Ishikawa (cell line): Measurements from ENCODE around the gene ARHGAP40.

ENCODE experiments used
- CEBPB ChIP-seq: IDR thresholded peaks from 2 replicates; pipeline ENCODE4 v1.6.1; 2012
- CREB1 ChIP-seq: IDR thresholded peaks from 2 replicates; pipeline ENCODE4 v1.6.1; 2012; ENCODE audit warnings: low read depth
- EGR1 ChIP-seq: IDR thresholded peaks from 2 replicates; pipeline ENCODE4 v1.6.1; 2012
- EP300 ChIP-seq: IDR thresholded peaks from 2 replicates; pipeline ENCODE4 v1.6.1; 2012; ENCODE audit warnings: borderline replicate concordance
- FOXM1 ChIP-seq: IDR thresholded peaks from 2 replicates; pipeline ENCODE4 v1.6.1; 2012; ENCODE audit warnings: low read depth, borderline replicate concordance
- NFIC ChIP-seq: IDR thresholded peaks from 2 replicates; pipeline ENCODE4 v1.6.1; 2012
- RAD21 ChIP-seq: IDR thresholded peaks from 2 replicates; pipeline ENCODE4 v1.6.1; 2012; ENCODE audit warnings: low read depth
- TAF1 ChIP-seq: IDR thresholded peaks from 2 replicates; pipeline ENCODE4 v1.6.1; 2012; ENCODE audit warnings: low read depth, mild to moderate bottlenecking
- TCF12 ChIP-seq: IDR thresholded peaks from 2 replicates; pipeline ENCODE4 v1.6.1; 2012; ENCODE audit warnings: low read depth
- TEAD4 ChIP-seq: IDR thresholded peaks from 2 replicates; pipeline ENCODE4 v1.6.1; 2012
- YY1 ChIP-seq: IDR thresholded peaks from 2 replicates; pipeline ENCODE4 v1.6.1; 2012; ENCODE audit warnings: low read depth
- ZBTB7A ChIP-seq: IDR thresholded peaks from 2 replicates; pipeline ENCODE4 v1.6.1; 2012; ENCODE audit warnings: low read depth
- TF ChIP-seq, protein P1 (sequence below): IDR thresholded peaks from 2 replicates; pipeline ENCODE4 v1.6.1; 2012
- TF ChIP-seq, protein P2 (sequence below): IDR thresholded peaks from 2 replicates; pipeline ENCODE4 v1.6.1; 2012; ENCODE audit warnings: low read depth, mild to moderate bottlenecking
- TF ChIP-seq, protein P3 (sequence below): IDR thresholded peaks from 2 replicates; pipeline ENCODE4 v1.6.1; 2012

The ARHGAP40 gene

DNA sequence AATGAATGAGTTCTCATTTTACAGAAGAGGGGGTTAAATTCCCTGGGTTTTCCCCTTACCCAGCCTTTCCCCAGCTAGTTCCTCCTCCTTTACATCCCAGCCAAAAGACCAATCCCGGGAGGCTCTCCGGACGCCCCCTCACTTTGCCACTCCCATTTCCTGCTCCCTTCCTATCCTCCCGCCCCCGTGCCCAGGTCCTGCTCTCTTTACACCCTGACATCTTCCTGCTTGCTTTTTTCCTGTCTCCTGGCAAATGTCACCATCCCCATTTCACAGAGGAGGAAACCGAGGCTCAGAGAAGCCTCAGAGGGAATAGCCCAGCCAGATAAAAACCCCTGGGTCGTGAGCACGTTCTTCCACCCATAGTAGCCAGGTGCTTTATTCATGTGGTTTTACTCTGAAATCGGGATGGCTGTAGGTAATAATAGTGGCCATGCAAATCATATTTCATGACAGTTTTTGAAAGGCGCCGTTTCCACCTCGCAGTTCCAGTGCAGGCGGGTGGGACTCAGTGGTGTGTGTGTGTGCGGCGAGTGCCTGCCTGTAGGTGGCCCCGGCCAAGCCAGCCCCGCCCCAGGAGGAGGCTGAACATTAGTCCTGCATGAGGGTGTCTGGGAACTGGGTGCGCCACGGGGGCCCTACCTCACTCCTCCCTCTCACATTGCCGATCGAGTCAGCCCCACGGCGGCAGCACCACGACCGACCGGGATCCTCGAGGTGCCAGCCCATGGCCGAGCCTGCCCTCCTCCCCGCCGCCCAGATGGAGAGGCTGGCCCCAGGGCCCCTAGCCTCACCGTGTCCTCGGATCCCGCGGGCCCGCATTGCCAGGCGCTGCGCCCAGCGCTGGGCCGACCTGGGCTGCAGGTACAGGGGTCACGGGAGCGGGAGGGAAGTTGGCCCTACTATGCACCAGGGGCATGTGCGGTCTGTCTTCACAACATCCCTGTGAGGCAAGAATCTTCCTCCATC is at the start of gene ARHGAP40:
TSS of gene ARHGAP40 (plus strand) at position 594 of the 969 bp plus-strand sequence.
- TF ChIP-seq CEBPB (no peak), CREB1 (no peak), NFIC (no peak), ZBTB7A (no peak), EP300 (no peak), TCF12 (no peak), YY1 (no peak), EGR1 (peak; percentile 70), FOXM1 (no peak), TAF1 (no peak), RAD21 (peak; percentile 2; the same call in 1 of the 2 replicates)
- TF ChIP-seq, protein P1, sequence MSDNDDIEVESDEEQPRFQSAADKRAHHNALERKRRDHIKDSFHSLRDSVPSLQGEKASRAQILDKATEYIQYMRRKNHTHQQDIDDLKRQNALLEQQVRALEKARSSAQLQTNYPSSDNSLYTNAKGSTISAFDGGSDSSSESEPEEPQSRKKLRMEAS = peak; percentile 40; the same call in 1 of the 2 replicates

DNA sequence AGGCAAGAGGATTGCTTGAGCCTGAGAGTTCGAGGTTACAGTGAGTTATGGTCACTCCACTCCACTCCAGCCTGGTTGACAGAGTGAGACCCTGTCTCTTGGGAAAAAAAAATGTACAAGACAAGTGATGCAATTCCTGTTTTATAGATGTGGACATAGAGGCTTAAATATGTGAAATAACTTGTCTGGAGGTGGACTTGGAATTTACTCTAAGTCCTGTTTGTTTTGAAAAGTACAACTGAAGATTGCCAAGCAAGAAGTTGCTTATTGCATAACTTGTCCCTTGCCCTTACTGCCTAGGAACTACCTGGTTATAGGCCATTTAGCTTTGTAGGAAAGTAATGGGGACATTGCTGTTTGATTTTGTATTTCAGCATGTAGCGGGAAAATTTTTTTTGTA is 46.6 kb upstream of the ARHGAP40 start:
- TF ChIP-seq EP300 = no peak
- no peak for TF ChIP-seq YY1
- no peak for TF ChIP-seq EGR1
- TF ChIP-seq TAF1 = no peak
- TF ChIP-seq TCF12 = no peak
- TF ChIP-seq RAD21 = no peak
- no peak for TF ChIP-seq CEBPB
- no peak for TF ChIP-seq ZBTB7A
- TF ChIP-seq CREB1 = no peak
- TF ChIP-seq, protein P1 = no peak
- no peak for TF ChIP-seq TEAD4
- no peak for TF ChIP-seq FOXM1
- TF ChIP-seq, protein P2, sequence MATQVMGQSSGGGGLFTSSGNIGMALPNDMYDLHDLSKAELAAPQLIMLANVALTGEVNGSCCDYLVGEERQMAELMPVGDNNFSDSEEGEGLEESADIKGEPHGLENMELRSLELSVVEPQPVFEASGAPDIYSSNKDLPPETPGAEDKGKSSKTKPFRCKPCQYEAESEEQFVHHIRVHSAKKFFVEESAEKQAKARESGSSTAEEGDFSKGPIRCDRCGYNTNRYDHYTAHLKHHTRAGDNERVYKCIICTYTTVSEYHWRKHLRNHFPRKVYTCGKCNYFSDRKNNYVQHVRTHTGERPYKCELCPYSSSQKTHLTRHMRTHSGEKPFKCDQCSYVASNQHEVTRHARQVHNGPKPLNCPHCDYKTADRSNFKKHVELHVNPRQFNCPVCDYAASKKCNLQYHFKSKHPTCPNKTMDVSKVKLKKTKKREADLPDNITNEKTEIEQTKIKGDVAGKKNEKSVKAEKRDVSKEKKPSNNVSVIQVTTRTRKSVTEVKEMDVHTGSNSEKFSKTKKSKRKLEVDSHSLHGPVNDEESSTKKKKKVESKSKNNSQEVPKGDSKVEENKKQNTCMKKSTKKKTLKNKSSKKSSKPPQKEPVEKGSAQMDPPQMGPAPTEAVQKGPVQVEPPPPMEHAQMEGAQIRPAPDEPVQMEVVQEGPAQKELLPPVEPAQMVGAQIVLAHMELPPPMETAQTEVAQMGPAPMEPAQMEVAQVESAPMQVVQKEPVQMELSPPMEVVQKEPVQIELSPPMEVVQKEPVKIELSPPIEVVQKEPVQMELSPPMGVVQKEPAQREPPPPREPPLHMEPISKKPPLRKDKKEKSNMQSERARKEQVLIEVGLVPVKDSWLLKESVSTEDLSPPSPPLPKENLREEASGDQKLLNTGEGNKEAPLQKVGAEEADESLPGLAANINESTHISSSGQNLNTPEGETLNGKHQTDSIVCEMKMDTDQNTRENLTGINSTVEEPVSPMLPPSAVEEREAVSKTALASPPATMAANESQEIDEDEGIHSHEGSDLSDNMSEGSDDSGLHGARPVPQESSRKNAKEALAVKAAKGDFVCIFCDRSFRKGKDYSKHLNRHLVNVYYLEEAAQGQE = no peak
- TF ChIP-seq, protein P3, sequence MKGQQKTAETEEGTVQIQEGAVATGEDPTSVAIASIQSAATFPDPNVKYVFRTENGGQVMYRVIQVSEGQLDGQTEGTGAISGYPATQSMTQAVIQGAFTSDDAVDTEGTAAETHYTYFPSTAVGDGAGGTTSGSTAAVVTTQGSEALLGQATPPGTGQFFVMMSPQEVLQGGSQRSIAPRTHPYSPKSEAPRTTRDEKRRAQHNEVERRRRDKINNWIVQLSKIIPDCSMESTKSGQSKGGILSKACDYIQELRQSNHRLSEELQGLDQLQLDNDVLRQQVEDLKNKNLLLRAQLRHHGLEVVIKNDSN = no peak

DNA sequence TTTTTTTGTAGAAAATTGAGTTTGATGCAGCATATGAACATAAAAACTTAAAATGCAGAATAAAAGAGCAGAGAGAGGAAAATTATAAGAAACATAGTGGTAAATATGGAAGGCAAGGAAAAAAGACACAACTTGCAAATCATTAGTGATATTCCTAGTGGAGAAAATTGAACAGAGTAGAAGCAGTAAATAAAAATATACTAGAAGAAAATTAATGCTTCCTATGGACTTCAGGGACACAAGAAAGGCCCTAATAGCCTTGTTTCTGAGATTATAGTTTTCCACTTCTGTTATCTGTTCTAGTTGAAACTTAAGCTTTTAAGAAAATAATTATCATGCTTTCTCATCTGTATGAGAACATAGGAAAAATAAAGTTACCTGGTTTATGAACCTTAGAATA is 46.2 kb upstream of the ARHGAP40 start:
- TF ChIP-seq EGR1 = no peak
- TF ChIP-seq CREB1 = no peak
- TF ChIP-seq NFIC = no peak
- TF ChIP-seq TEAD4 = no peak
- no peak for TF ChIP-seq TAF1

DNA sequence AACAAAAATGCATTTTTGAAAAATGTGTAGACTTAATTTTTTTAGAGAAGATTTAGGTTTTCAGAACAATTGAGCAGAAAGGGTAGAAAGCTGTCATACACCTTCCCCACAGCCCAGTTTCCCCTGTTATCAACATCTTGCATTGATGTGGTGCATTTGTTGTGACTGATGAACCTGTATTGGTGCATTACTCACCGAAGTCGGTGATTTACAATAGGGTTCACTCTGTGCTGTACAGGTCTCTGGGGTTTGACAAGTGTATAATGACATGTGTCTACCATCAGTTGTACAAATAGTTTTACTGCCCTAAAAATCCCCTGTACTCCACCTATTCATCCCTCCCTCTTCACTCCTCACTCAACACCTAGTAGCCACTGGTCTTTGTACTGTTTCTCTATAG is 44.4 kb upstream of the ARHGAP40 start:
- no peak for TF ChIP-seq TEAD4
- TF ChIP-seq CEBPB = no peak
- no peak for TF ChIP-seq EP300
- TF ChIP-seq FOXM1 = no peak
- no peak for TF ChIP-seq EGR1
- TF ChIP-seq ZBTB7A = no peak
- TF ChIP-seq, protein P3 = no peak
- no peak for TF ChIP-seq CREB1
- TF ChIP-seq YY1 = no peak
- TF ChIP-seq, protein P1 = no peak
- TF ChIP-seq TCF12 = no peak
- TF ChIP-seq NFIC = no peak
- TF ChIP-seq RAD21 = no peak
- TF ChIP-seq, protein P2 = no peak
- no peak for TF ChIP-seq TAF1

DNA sequence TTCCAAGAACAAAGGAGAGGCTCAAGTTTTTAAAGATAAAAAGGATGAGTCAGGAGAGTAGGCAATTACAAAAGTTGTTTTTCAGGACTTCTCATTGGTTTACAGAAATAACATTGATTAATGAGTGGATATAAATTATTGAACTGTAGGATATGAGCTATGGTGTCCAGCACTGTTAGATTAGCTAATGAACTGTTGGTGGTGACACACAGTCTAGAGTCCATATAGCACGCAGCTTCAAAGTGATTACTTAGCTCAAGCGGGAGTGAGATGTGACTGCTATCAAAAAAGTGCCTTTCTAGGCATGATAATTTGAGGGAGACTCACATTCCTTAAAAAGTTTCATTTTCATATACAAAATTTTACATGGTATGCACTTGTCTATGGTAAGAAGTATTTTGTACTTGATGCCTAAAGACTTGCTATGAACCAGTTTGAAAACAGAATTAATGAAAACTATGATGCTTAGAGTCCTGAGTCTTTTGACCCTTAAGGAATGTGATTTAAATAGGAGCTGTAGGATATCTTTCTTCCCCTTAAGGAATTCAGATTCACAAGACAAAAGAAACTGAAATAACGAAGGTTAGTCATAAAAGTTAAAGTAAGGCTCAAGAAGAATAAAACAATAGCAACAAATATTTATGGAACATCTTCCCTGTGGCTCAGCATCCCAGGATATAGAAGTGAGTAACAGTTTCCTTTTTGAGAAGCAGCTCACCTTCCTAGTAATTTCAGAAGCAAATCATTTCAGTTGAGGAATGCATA is 42.8 kb upstream of the ARHGAP40 start:
- TF ChIP-seq YY1 (no peak), TCF12 (no peak), CEBPB (no peak)
- TF ChIP-seq, protein P3 = no peak
